Astrocyte of the cerebellum (primary cell): ENCODE measurements around the gene NACA2.
"Not testable (repeated sequence)": the region's sequence is repeated elsewhere in the genome, so short reads cannot be mapped to it uniquely, and the experiment has no call there.

Experiments used
- DNase-seq: peaks from one replicate; pipeline ENCODE4 v3.0.0-alpha.2; 2011; ENCODE audit warnings: low read depth
- H3K4me3 ChIP-seq: 2 replicates; pipeline ENCODE4 v1.5.1; 2011; ENCODE audit warnings: mild to moderate bottlenecking, low read depth, low read length, moderate library complexity
- CTCF ChIP-seq: IDR thresholded peaks from 2 replicates; pipeline ENCODE4 v1.5.1; 2012; ENCODE audit warnings: low read length, low read depth, moderate library complexity, mild to moderate bottlenecking; ENCODE audit errors: missing control alignments
- in situ Hi-C: cut with HindIII; loops from 2 replicates; pipeline ENCODE4 v1.10.0; 2017; ENCODE audit warnings: low sequenced_read_pairs

NACA2 gene

GRCh38 chr17:61632826-61633225 is 41.8 kb upstream of the NACA2 start:
- no peak for DNase-seq
- H3K4me3 ChIP-seq: no peak overlapping the region
- in situ Hi-C loops: no loop called here
- TF ChIP-seq CTCF: no peak

- no peak for TF ChIP-seq CTCF
- no peak for DNase-seq
- in situ Hi-C loops: no loop called here
- no peak overlapping the region for H3K4me3 ChIP-seq
Measured at GRCh38 chr17:61631800-61632199, 40.8 kb upstream of the NACA2 start.

GRCh38 chr17:61628158-61628557 is 37.1 kb upstream of the NACA2 start:
- H3K4me3 ChIP-seq, in situ Hi-C loops, DNase-seq: not testable (repeated sequence)

GRCh38 chr17:61627658-61628057 is 36.6 kb upstream of the NACA2 start:
- no peak for TF ChIP-seq CTCF
- no peak overlapping the region for H3K4me3 ChIP-seq
- in situ Hi-C loops: no loop called here
- DNase-seq: no peak

- TF ChIP-seq CTCF: no peak
- in situ Hi-C loops: no loop called here
- no peak overlapping the region for H3K4me3 ChIP-seq
- no peak for DNase-seq
Measured at GRCh38 chr17:61627125-61627524, 36.1 kb upstream of the NACA2 start.

- TF ChIP-seq CTCF: no peak
- in situ Hi-C loops: no loop called here
Measured at GRCh38 chr17:61625564-61625963, 34.5 kb upstream of the NACA2 start.

GRCh38 chr17:61624951-61625350 is 33.9 kb upstream of the NACA2 start:
- in situ Hi-C loops: no loop called here
- H3K4me3 ChIP-seq: no peak overlapping the region
- no peak for DNase-seq
- TF ChIP-seq CTCF: no peak

More at GRCh38 chr17:61625564-61625963, 34.5 kb upstream of the NACA2 start:
- no peak overlapping the region for H3K4me3 ChIP-seq
- DNase-seq: no peak
